Measurements from ENCODE around the gene DCAKD.

DNA sequence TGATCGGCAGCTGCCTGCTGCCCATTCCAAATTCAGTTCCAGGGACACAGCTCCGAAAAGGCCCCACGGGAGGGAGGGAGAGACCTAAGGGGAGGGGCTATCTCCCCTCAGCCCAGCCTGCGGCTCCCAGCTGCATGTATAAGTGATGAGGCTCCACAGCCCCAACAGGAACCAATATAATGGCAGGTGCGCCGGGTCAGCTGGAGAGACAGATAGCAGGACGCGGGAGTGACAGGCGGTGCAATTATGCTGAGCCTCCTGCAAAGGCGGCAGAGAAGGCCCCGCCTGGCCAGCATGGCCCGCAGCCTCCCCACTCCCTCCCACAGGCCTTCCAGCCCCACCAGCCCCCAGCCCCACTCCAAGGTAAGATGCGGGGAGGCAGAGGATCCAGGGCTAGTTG, 75.2 kb downstream of the DCAKD start:
- TF ChIP-seq, protein P1, sequence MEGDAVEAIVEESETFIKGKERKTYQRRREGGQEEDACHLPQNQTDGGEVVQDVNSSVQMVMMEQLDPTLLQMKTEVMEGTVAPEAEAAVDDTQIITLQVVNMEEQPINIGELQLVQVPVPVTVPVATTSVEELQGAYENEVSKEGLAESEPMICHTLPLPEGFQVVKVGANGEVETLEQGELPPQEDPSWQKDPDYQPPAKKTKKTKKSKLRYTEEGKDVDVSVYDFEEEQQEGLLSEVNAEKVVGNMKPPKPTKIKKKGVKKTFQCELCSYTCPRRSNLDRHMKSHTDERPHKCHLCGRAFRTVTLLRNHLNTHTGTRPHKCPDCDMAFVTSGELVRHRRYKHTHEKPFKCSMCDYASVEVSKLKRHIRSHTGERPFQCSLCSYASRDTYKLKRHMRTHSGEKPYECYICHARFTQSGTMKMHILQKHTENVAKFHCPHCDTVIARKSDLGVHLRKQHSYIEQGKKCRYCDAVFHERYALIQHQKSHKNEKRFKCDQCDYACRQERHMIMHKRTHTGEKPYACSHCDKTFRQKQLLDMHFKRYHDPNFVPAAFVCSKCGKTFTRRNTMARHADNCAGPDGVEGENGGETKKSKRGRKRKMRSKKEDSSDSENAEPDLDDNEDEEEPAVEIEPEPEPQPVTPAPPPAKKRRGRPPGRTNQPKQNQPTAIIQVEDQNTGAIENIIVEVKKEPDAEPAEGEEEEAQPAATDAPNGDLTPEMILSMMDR (IDR thresholded peaks at IDR 0.05): no peak
- no peak for TF ChIP-seq POLR2A (IDR thresholded peaks at IDR 0.05)
